H1 (cell line): ENCODE data around the gene SH3BGRL. TPM values are rescaled to one million over a fixed set of nuclear protein-coding genes. Genes with fewer than 3 reads are reported as not detected.

Experiments
- CTCF ChIA-PET: fragments of 300-600 bp; sonication (Branson Sonifier 250); formaldehyde crosslinking; loops from one replicate; lab custom pipeline; 2021; ENCODE audit not compliant: partially characterized antibody; lab: Charles Lee
- POLR2A ChIA-PET: fragments of 300-600 bp; sonication (Branson Sonifier 250); formaldehyde crosslinking; loops from one replicate; lab custom pipeline; 2021; ENCODE audit warnings: inconsistent platforms; ENCODE audit not compliant: partially characterized antibody; lab: Charles Lee
- DNase-seq, 2 experiments: peaks; one replicate each; pipeline versions ENCODE4 v3.0.0 to v3.0.0-alpha.2; 2010 to 2022; ENCODE audit warnings: low spot score in 2 of 2, low read depth in 1 of 2, mixed read lengths in 1 of 2
- FAIRE-seq: peaks from 2 replicates; lab custom pipeline; 2011; peaks lifted over from hg19 to GRCh38; lab: Jason Lieb, UNC
- H2AFZ ChIP-seq: 2 replicates; pipeline ENCODE4 v1.8.1; 2012; ENCODE audit warnings: low read length, inconsistent platforms
- H2AK5ac ChIP-seq: 2 replicates; pipeline ENCODE4 v1.6.1; 2013; ENCODE audit warnings: low read depth, low read length
- H2BK120ac ChIP-seq: replicated peaks from 2 replicates; pipeline ENCODE3; 2013; ENCODE audit warnings: low read depth, low read length, inconsistent platforms
- H2BK12ac ChIP-seq: 2 replicates; pipeline ENCODE4 v1.6.1; 2013; ENCODE audit warnings: low read depth, low read length
- H2BK15ac ChIP-seq: 2 replicates; pipeline ENCODE4 v1.6.1; 2013; ENCODE audit warnings: low read length
- H2BK20ac ChIP-seq: 2 replicates; pipeline ENCODE4 v1.6.1; 2013; ENCODE audit warnings: low read length
- H2BK5ac ChIP-seq: 2 replicates; pipeline ENCODE4 v1.6.1; 2013; ENCODE audit warnings: low read depth, low read length
- H3K14ac ChIP-seq: 2 replicates; pipeline ENCODE4 v1.6.1; 2013; ENCODE audit warnings: inconsistent platforms; ENCODE audit not compliant: insufficient read length
- H3K18ac ChIP-seq: 2 replicates; pipeline ENCODE4 v1.6.1; 2013; ENCODE audit warnings: low read length; ENCODE audit errors: extremely low read depth
- H3K23ac ChIP-seq: 2 replicates; pipeline ENCODE4 v1.6.1; 2013; ENCODE audit warnings: inconsistent platforms; ENCODE audit not compliant: insufficient read length
- H3K23me2 ChIP-seq: 2 replicates; pipeline ENCODE4 v1.6.1; 2013; ENCODE audit warnings: low read depth, low read length
- H3K27ac ChIP-seq: 2 replicates; pipeline ENCODE4 v1.6.1; 2011; ENCODE audit warnings: low read depth, low read length, inconsistent platforms
- H3K27me3 ChIP-seq, 4 experiments: replicated peaks in 1 of 4; 1 replicate in 1 of 4; 2 replicates in 3 of 4; pipeline versions ENCODE4 v1.6.1 to v1.8.1; 2011 to 2013; ENCODE audit warnings: low read length in 3 of 4, mild to moderate bottlenecking in 3 of 4, inconsistent platforms in 2 of 4, mixed read lengths in 2 of 4, moderate library complexity in 1 of 4; ENCODE audit not compliant: control insufficient read depth in 3 of 4, insufficient read depth in 3 of 4; ENCODE audit errors: extremely low read depth in 1 of 4
- H3K36me3 ChIP-seq, 4 experiments: 2 replicates each; pipeline versions ENCODE4 v1.6.1 to v1.8.1; 2011 to 2013; ENCODE audit warnings: mild to moderate bottlenecking in 4 of 4, low read length in 3 of 4, moderate library complexity in 2 of 4, control low read depth in 1 of 4, inconsistent platforms in 1 of 4; ENCODE audit not compliant: insufficient read depth in 4 of 4, control insufficient read depth in 2 of 4
- H3K4ac ChIP-seq: replicated peaks from 2 replicates; pipeline ENCODE3; 2013; ENCODE audit warnings: low read length, low read depth, mixed read lengths, inconsistent platforms; ENCODE audit not compliant: insufficient read length
- H3K4me1 ChIP-seq, 4 experiments: replicated peaks in 1 of 4; 1 replicate in 1 of 4; 2 replicates in 3 of 4; pipeline versions ENCODE4 v1.6.1 to v1.8.1; 2011 to 2013; ENCODE audit warnings: low read length in 3 of 4, inconsistent platforms in 2 of 4, mixed read lengths in 1 of 4; ENCODE audit not compliant: insufficient read depth in 4 of 4, control insufficient read depth in 3 of 4
- H3K4me2 ChIP-seq, 2 experiments: 2 replicates each; pipeline versions ENCODE4 v1.6.1 to v1.8.1; 2011 to 2013; ENCODE audit warnings: low read depth in 2 of 2, low read length in 2 of 2, control low read depth in 1 of 2, inconsistent platforms in 1 of 2, mild to moderate bottlenecking in 1 of 2; ENCODE audit not compliant: insufficient read depth in 1 of 2
- H3K4me3 ChIP-seq, 4 experiments: fragments of 200-600, 300-600 bp in 1 of 4; sonication (generic), shearing (Covaris generic), sonication (Bioruptor Twin) in 1 of 4; 2 replicates each; pipeline versions ENCODE4 v1.5.1 to v1.8.1; 2011 to 2016; ENCODE audit warnings: low read length in 4 of 4, low read depth in 3 of 4, control low read depth in 2 of 4, inconsistent platforms in 2 of 4, mild to moderate bottlenecking in 2 of 4, mixed read lengths in 1 of 4, moderate library complexity in 1 of 4; ENCODE audit not compliant: insufficient read depth in 2 of 4; ENCODE audit errors: extremely low read depth in 1 of 4
- H3K56ac ChIP-seq: replicated peaks from 2 replicates; pipeline ENCODE3; 2013; ENCODE audit warnings: low read depth, mild to moderate bottlenecking, mixed read lengths, low read length, inconsistent platforms; ENCODE audit not compliant: insufficient read length
- H3K79me1 ChIP-seq: 2 replicates; pipeline ENCODE4 v1.6.1; 2013; ENCODE audit warnings: low read depth, low read length, control low read depth
- H3K79me2 ChIP-seq, 2 experiments: 2 replicates each; pipeline versions ENCODE4 v1.6.1 to v1.8.1; 2012 to 2013; ENCODE audit warnings: low read length in 2 of 2, mild to moderate bottlenecking in 2 of 2, inconsistent platforms in 1 of 2; ENCODE audit not compliant: insufficient read depth in 2 of 2, control insufficient read depth in 1 of 2
- H3K9ac ChIP-seq, 4 experiments: replicated peaks in 1 of 4; 1 replicate in 1 of 4; 2 replicates in 3 of 4; pipeline versions ENCODE4 v1.6.1 to v1.8.1; 2011 to 2013; ENCODE audit warnings: low read depth in 3 of 4, low read length in 3 of 4, control low read depth in 2 of 4, mild to moderate bottlenecking in 2 of 4, moderate library complexity in 2 of 4, inconsistent platforms in 1 of 4; ENCODE audit errors: extremely low read depth in 1 of 4
- H3K9me3 ChIP-seq, 2 experiments: 2 replicates each; pipeline versions ENCODE4 v1.6.1 to v1.8.1; 2012 to 2013; ENCODE audit warnings: mild to moderate bottlenecking in 2 of 2, moderate library complexity in 2 of 2, control low read depth in 1 of 2, inconsistent platforms in 1 of 2, low read depth in 1 of 2, low read length in 1 of 2, mixed read lengths in 1 of 2; ENCODE audit not compliant: insufficient read depth in 2 of 2
- H4K20me1 ChIP-seq, 2 experiments: replicated peaks in 1 of 2; 2 replicates each; pipeline versions ENCODE3 to v1.8.1; 2011 to 2013; ENCODE audit warnings: inconsistent platforms in 2 of 2, low read length in 2 of 2, mild to moderate bottlenecking in 1 of 2; ENCODE audit not compliant: insufficient read depth in 2 of 2, control insufficient read depth in 1 of 2
- H4K5ac ChIP-seq: 2 replicates; pipeline ENCODE4 v1.6.1; 2013; ENCODE audit warnings: low read length, low read depth, mixed read lengths, inconsistent platforms; ENCODE audit not compliant: insufficient read length
- H4K8ac ChIP-seq: 2 replicates; pipeline ENCODE4 v1.8.0; 2013; ENCODE audit warnings: mild to moderate bottlenecking, moderate library complexity, low read length, inconsistent platforms; ENCODE audit not compliant: insufficient read depth; ENCODE audit errors: extremely low read depth
- H4K91ac ChIP-seq: replicated peaks from 2 replicates; pipeline ENCODE3; 2013; ENCODE audit warnings: low read length, mixed read lengths, inconsistent platforms; ENCODE audit not compliant: insufficient read length
- GABPA ChIP-seq: IDR thresholded peaks from 2 replicates; pipeline ENCODE4 v1.6.1; 2011; ENCODE audit warnings: mild to moderate bottlenecking, low read length, moderate library complexity, borderline replicate concordance; ENCODE audit not compliant: insufficient read depth
- KDM1A ChIP-seq: fragments of 200-600, 300-600 bp; sonication (generic); IDR thresholded peaks from 2 replicates; pipeline ENCODE4 v1.7.1; 2016; ENCODE audit warnings: mild to moderate bottlenecking, low read length, borderline replicate concordance
- SIN3A ChIP-seq, 2 experiments: IDR thresholded peaks in 1 of 2; conservative IDR thresholded peaks in 1 of 2; 2 replicates each; pipeline ENCODE4 v1.6.1; 2011 to 2012; ENCODE audit warnings: low read length in 2 of 2, improper control_type of control experiment in 1 of 2, low read depth in 1 of 2, mild to moderate bottlenecking in 1 of 2
- SP2 ChIP-seq: IDR thresholded peaks from 2 replicates; pipeline ENCODE4 v1.6.1; 2012; ENCODE audit warnings: mild to moderate bottlenecking, low read length, inconsistent platforms
- WGBS, 2 experiments: shearing (Covaris generic) in 1 of 2; methylation state at CpG; one replicate each; pipeline versions ENCODE4 v1.1.6 to v1.1.7; 2013 to 2015; ENCODE audit warnings: low lambda C conversion rate in 2 of 2, mixed read lengths in 2 of 2, inconsistent platforms in 1 of 2, low coverage in 1 of 2, missing lambda C conversion rate in 1 of 2; ENCODE audit not compliant: insufficient replicate concordance in 2 of 2, insufficient coverage in 1 of 2, insufficient read length in 1 of 2; ENCODE audit errors: extremely low coverage in 1 of 2, missing lambda C conversion rate in 1 of 2; 5-methylcytosine and 5-hydroxymethylcytosine counted together
- polyA plus RNA-seq, 7 experiments: library from polyadenylated mRNA; depleted of rRNA in 3 of 7; stranded (reverse) in 5 of 7; unstranded in 2 of 7; fragments of >200 nt in 5 of 7; fragments of 200-250 nt in 2 of 7; gene quantifications; 1 replicate in 5 of 7; 2 replicates in 1 of 7; 4 replicates in 1 of 7; pipeline versions ENCODE4 v1.2.1 to v1.2.3, GENCODE V29; 2011 to 2013; ENCODE audit warnings: missing spikeins in 2 of 7, mixed read lengths in 2 of 7
- total RNA-seq: library from RNA; stranded (reverse); fragmentation: NEBNext Ultra II Directional; extraction: Animal tissue kit (Norgen Biotek cat#: 25700); gene quantifications from 2 replicates; pipeline ENCODE4 v1.2.1, GENCODE V29; 2021
- TF ChIP-seq, protein P1 (sequence below): IDR thresholded peaks from 2 replicates; pipeline ENCODE4 v1.6.1; 2012; ENCODE audit warnings: inconsistent platforms

Gene SH3BGRL
- total and polyA plus RNA-seq, 2 of the 8 experiments (the other 6 are each of a cell fraction or from before 2014, with no cell fraction given), result 36.3 to 49.6 TPM

GRCh38 chrX:81305240-81305639, 103.3 kb downstream of the SH3BGRL start:
- WGBS, 2 experiments, result 80% methylated on average over 1 of the region's 1 CpG; no CpG with 5 or more reads in 1 of the 2 experiments
- ChIA-PET CTCF (no interaction called here), POLR2A (no interaction called here)
- Histone ChIP-seq H4K20me1 (no peaks in the 10 kb centered on the region), H3K4me2 (no peak overlapping the region), H2BK120ac (no peak overlapping the region), H3K4me3 (no peak overlapping the region), H2BK20ac (no peak overlapping the region), H3K79me1 (no peaks in the 10 kb centered on the region), H2BK15ac (no peak overlapping the region), H3K27ac (no peak overlapping the region), H3K56ac (no peak overlapping the region), H3K23ac (no peak overlapping the region), H3K23me2 (no peaks in the 10 kb centered on the region), H2BK12ac (no peak overlapping the region), H3K14ac (no peak overlapping the region), H3K4ac (no peak overlapping the region), H4K5ac (no peak overlapping the region), H4K8ac (no peak overlapping the region), H2AFZ (no peak overlapping the region), H2AK5ac (no peak overlapping the region), H3K4me1 (no peaks in the 10 kb centered on the region), H3K9me3 (no peaks in the 10 kb centered on the region), H3K36me3 (no peaks in the 10 kb centered on the region), H4K91ac (no peak overlapping the region), H3K27me3 (no peaks in the 10 kb centered on the region), H3K79me2 (no peaks in the 10 kb centered on the region), H3K18ac (no peak overlapping the region), H2BK5ac (no peak overlapping the region), H3K9ac (no peak overlapping the region)
- FAIRE-seq, result no peak
- no peak for DNase-seq
- no peak for TF ChIP-seq KDM1A
- TF ChIP-seq, protein P1, sequence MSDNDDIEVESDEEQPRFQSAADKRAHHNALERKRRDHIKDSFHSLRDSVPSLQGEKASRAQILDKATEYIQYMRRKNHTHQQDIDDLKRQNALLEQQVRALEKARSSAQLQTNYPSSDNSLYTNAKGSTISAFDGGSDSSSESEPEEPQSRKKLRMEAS, result no peak
- no peak for TF ChIP-seq GABPA
- TF ChIP-seq SP2, result no peak
- no peak for TF ChIP-seq SIN3A (conservative IDR thresholded peaks at IDR 0.05 in 1 of 2, IDR thresholded peaks at IDR 0.05 in 1 of 2; ENCODE audit: low read depth in 1 of 2, low read length in 2 of 2)
